Stimulated activated naive CD4-positive, alpha-beta T cell treated with Interleukin-2 at 50 U/mL for 16 hours (primary cell): ENCODE results near the gene C5orf46.
"Not testable (repeated sequence)": the region's sequence is repeated elsewhere in the genome, so short reads cannot be mapped to it uniquely, and the experiment has no call there.

Experiments
- DNase-seq: peaks from one replicate; lab custom pipeline; 2025; lab: John Stamatoyannopoulos, UW

Gene C5orf46

GRCh38 chr5:147906326-147907095, at the start of gene C5orf46:
Gene C5orf46 (minus strand): TSS chr5:147906538. CDS start chr5:147906501, 37 bp downstream.
- no peak for DNase-seq

- no peak for DNase-seq
These were observed 48.6 kb upstream of the C5orf46 start for GRCh38 chr5:147954971-147955370.

GRCh38 chr5:147949711-147950573, 43.6 kb upstream of the C5orf46 start:
- DNase-seq, result no peak

- DNase-seq, result not testable (repeated sequence)
These were observed 40.4 kb upstream of the C5orf46 start for GRCh38 chr5:147946658-147947274.

GRCh38 chr5:147939431-147940114, 33.2 kb upstream of the C5orf46 start:
- no peak for DNase-seq

GRCh38 chr5:147935032-147935431, 28.7 kb upstream of the C5orf46 start:
- DNase-seq, result no peak

- no peak for DNase-seq
These were observed 24.4 kb upstream of the C5orf46 start for GRCh38 chr5:147930769-147931168.

- DNase-seq, result no peak
These were observed 21.6 kb upstream of the C5orf46 start for GRCh38 chr5:147927901-147928300.

- no peak for DNase-seq
These were observed 18.7 kb upstream of the C5orf46 start for GRCh38 chr5:147925020-147925419.

GRCh38 chr5:147921136-147921535, 14.8 kb upstream of the C5orf46 start:
- no peak for DNase-seq

GRCh38 chr5:147920420-147921030, 14.2 kb upstream of the C5orf46 start:
- DNase-seq, result no peak

- no peak for DNase-seq
These were observed 12.6 kb upstream of the C5orf46 start for GRCh38 chr5:147918899-147919298.

GRCh38 chr5:147918101-147918685, 11.9 kb upstream of the C5orf46 start:
- no peak for DNase-seq

- no peak for DNase-seq
These were observed 7.4 kb upstream of the C5orf46 start for GRCh38 chr5:147913786-147914185.

- no peak for DNase-seq
These were observed 5.7 kb upstream of the C5orf46 start for GRCh38 chr5:147912011-147912410.

GRCh38 chr5:147911427-147911826, 5.1 kb upstream of the C5orf46 start:
- no peak for DNase-seq

GRCh38 chr5:147904110-147904509, 2.2 kb downstream of the C5orf46 start:
- no peak for DNase-seq

GRCh38 chr5:147902609-147903115, 3.7 kb downstream of the C5orf46 start:
- DNase-seq, result no peak

GRCh38 chr5:147901599-147902039, 4.7 kb downstream of the C5orf46 start:
- DNase-seq, result no peak

GRCh38 chr5:147898875-147899401, 7.4 kb downstream of the C5orf46 start:
- DNase-seq, result no peak

- DNase-seq, result no peak
These were observed 10.5 kb downstream of the C5orf46 start for GRCh38 chr5:147895864-147896263.
